H1 (cell line): ENCODE measurements around the gene VWA2. TPM values are rescaled to one million over a fixed set of nuclear protein-coding genes. Genes with fewer than 3 reads are reported as not detected.

Experiments
- CTCF ChIA-PET: fragments of 300-600 bp; sonication (Branson Sonifier 250); formaldehyde crosslinking; loops from one replicate; lab custom pipeline; 2021; ENCODE audit not compliant: partially characterized antibody; lab: Charles Lee
- POLR2A ChIA-PET: fragments of 300-600 bp; sonication (Branson Sonifier 250); formaldehyde crosslinking; loops from one replicate; lab custom pipeline; 2021; ENCODE audit warnings: inconsistent platforms; ENCODE audit not compliant: partially characterized antibody; lab: Charles Lee
- DNase-seq, 2 experiments: peaks; one replicate each; pipeline versions ENCODE4 v3.0.0 to v3.0.0-alpha.2; 2010 to 2022; ENCODE audit warnings: low spot score in 2 of 2, low read depth in 1 of 2, mixed read lengths in 1 of 2
- FAIRE-seq: peaks from 2 replicates; lab custom pipeline; 2011; peaks lifted over from hg19 to GRCh38; lab: Jason Lieb, UNC
- H2AFZ ChIP-seq: 2 replicates; pipeline ENCODE4 v1.8.1; 2012; ENCODE audit warnings: low read length, inconsistent platforms
- H2AK5ac ChIP-seq: 2 replicates; pipeline ENCODE4 v1.6.1; 2013; ENCODE audit warnings: low read depth, low read length
- H2BK120ac ChIP-seq: replicated peaks from 2 replicates; pipeline ENCODE3; 2013; ENCODE audit warnings: low read depth, low read length, inconsistent platforms
- H2BK12ac ChIP-seq: 2 replicates; pipeline ENCODE4 v1.6.1; 2013; ENCODE audit warnings: low read depth, low read length
- H2BK15ac ChIP-seq: 2 replicates; pipeline ENCODE4 v1.6.1; 2013; ENCODE audit warnings: low read length
- H2BK20ac ChIP-seq: 2 replicates; pipeline ENCODE4 v1.6.1; 2013; ENCODE audit warnings: low read length
- H2BK5ac ChIP-seq: 2 replicates; pipeline ENCODE4 v1.6.1; 2013; ENCODE audit warnings: low read depth, low read length
- H3K14ac ChIP-seq: 2 replicates; pipeline ENCODE4 v1.6.1; 2013; ENCODE audit warnings: inconsistent platforms; ENCODE audit not compliant: insufficient read length
- H3K18ac ChIP-seq: 2 replicates; pipeline ENCODE4 v1.6.1; 2013; ENCODE audit warnings: low read length; ENCODE audit errors: extremely low read depth
- H3K23ac ChIP-seq: 2 replicates; pipeline ENCODE4 v1.6.1; 2013; ENCODE audit warnings: inconsistent platforms; ENCODE audit not compliant: insufficient read length
- H3K23me2 ChIP-seq: 2 replicates; pipeline ENCODE4 v1.6.1; 2013; ENCODE audit warnings: low read depth, low read length
- H3K27ac ChIP-seq: 2 replicates; pipeline ENCODE4 v1.6.1; 2011; ENCODE audit warnings: low read depth, low read length, inconsistent platforms
- H3K27me3 ChIP-seq, 4 experiments: replicated peaks in 1 of 4; 1 replicate in 1 of 4; 2 replicates in 3 of 4; pipeline versions ENCODE4 v1.6.1 to v1.8.1; 2011 to 2013; ENCODE audit warnings: low read length in 3 of 4, mild to moderate bottlenecking in 3 of 4, inconsistent platforms in 2 of 4, mixed read lengths in 2 of 4, moderate library complexity in 1 of 4; ENCODE audit not compliant: control insufficient read depth in 3 of 4, insufficient read depth in 3 of 4; ENCODE audit errors: extremely low read depth in 1 of 4
- H3K36me3 ChIP-seq, 4 experiments: 2 replicates each; pipeline versions ENCODE4 v1.6.1 to v1.8.1; 2011 to 2013; ENCODE audit warnings: mild to moderate bottlenecking in 4 of 4, low read length in 3 of 4, moderate library complexity in 2 of 4, control low read depth in 1 of 4, inconsistent platforms in 1 of 4; ENCODE audit not compliant: insufficient read depth in 4 of 4, control insufficient read depth in 2 of 4
- H3K4ac ChIP-seq: replicated peaks from 2 replicates; pipeline ENCODE3; 2013; ENCODE audit warnings: low read length, low read depth, mixed read lengths, inconsistent platforms; ENCODE audit not compliant: insufficient read length
- H3K4me1 ChIP-seq, 4 experiments: replicated peaks in 1 of 4; 1 replicate in 1 of 4; 2 replicates in 3 of 4; pipeline versions ENCODE4 v1.6.1 to v1.8.1; 2011 to 2013; ENCODE audit warnings: low read length in 3 of 4, inconsistent platforms in 2 of 4, mixed read lengths in 1 of 4; ENCODE audit not compliant: insufficient read depth in 4 of 4, control insufficient read depth in 3 of 4
- H3K4me2 ChIP-seq, 2 experiments: 2 replicates each; pipeline versions ENCODE4 v1.6.1 to v1.8.1; 2011 to 2013; ENCODE audit warnings: low read depth in 2 of 2, low read length in 2 of 2, control low read depth in 1 of 2, inconsistent platforms in 1 of 2, mild to moderate bottlenecking in 1 of 2; ENCODE audit not compliant: insufficient read depth in 1 of 2
- H3K4me3 ChIP-seq, 4 experiments: fragments of 200-600, 300-600 bp in 1 of 4; sonication (generic), shearing (Covaris generic), sonication (Bioruptor Twin) in 1 of 4; 2 replicates each; pipeline versions ENCODE4 v1.5.1 to v1.8.1; 2011 to 2016; ENCODE audit warnings: low read length in 4 of 4, low read depth in 3 of 4, control low read depth in 2 of 4, inconsistent platforms in 2 of 4, mild to moderate bottlenecking in 2 of 4, mixed read lengths in 1 of 4, moderate library complexity in 1 of 4; ENCODE audit not compliant: insufficient read depth in 2 of 4; ENCODE audit errors: extremely low read depth in 1 of 4
- H3K56ac ChIP-seq: replicated peaks from 2 replicates; pipeline ENCODE3; 2013; ENCODE audit warnings: low read depth, mild to moderate bottlenecking, mixed read lengths, low read length, inconsistent platforms; ENCODE audit not compliant: insufficient read length
- H3K79me1 ChIP-seq: 2 replicates; pipeline ENCODE4 v1.6.1; 2013; ENCODE audit warnings: low read depth, low read length, control low read depth
- H3K79me2 ChIP-seq, 2 experiments: 2 replicates each; pipeline versions ENCODE4 v1.6.1 to v1.8.1; 2012 to 2013; ENCODE audit warnings: low read length in 2 of 2, mild to moderate bottlenecking in 2 of 2, inconsistent platforms in 1 of 2; ENCODE audit not compliant: insufficient read depth in 2 of 2, control insufficient read depth in 1 of 2
- H3K9ac ChIP-seq, 4 experiments: replicated peaks in 1 of 4; 1 replicate in 1 of 4; 2 replicates in 3 of 4; pipeline versions ENCODE4 v1.6.1 to v1.8.1; 2011 to 2013; ENCODE audit warnings: low read depth in 3 of 4, low read length in 3 of 4, control low read depth in 2 of 4, mild to moderate bottlenecking in 2 of 4, moderate library complexity in 2 of 4, inconsistent platforms in 1 of 4; ENCODE audit errors: extremely low read depth in 1 of 4
- H3K9me3 ChIP-seq, 2 experiments: 2 replicates each; pipeline versions ENCODE4 v1.6.1 to v1.8.1; 2012 to 2013; ENCODE audit warnings: mild to moderate bottlenecking in 2 of 2, moderate library complexity in 2 of 2, control low read depth in 1 of 2, inconsistent platforms in 1 of 2, low read depth in 1 of 2, low read length in 1 of 2, mixed read lengths in 1 of 2; ENCODE audit not compliant: insufficient read depth in 2 of 2
- H4K20me1 ChIP-seq, 2 experiments: replicated peaks in 1 of 2; 2 replicates each; pipeline versions ENCODE3 to v1.8.1; 2011 to 2013; ENCODE audit warnings: inconsistent platforms in 2 of 2, low read length in 2 of 2, mild to moderate bottlenecking in 1 of 2; ENCODE audit not compliant: insufficient read depth in 2 of 2, control insufficient read depth in 1 of 2
- H4K5ac ChIP-seq: 2 replicates; pipeline ENCODE4 v1.6.1; 2013; ENCODE audit warnings: low read length, low read depth, mixed read lengths, inconsistent platforms; ENCODE audit not compliant: insufficient read length
- H4K8ac ChIP-seq: 2 replicates; pipeline ENCODE4 v1.8.0; 2013; ENCODE audit warnings: mild to moderate bottlenecking, moderate library complexity, low read length, inconsistent platforms; ENCODE audit not compliant: insufficient read depth; ENCODE audit errors: extremely low read depth
- H4K91ac ChIP-seq: replicated peaks from 2 replicates; pipeline ENCODE3; 2013; ENCODE audit warnings: low read length, mixed read lengths, inconsistent platforms; ENCODE audit not compliant: insufficient read length
- BRCA1 ChIP-seq: IDR thresholded peaks from 2 replicates; pipeline ENCODE4 v1.6.1; 2012; ENCODE audit warnings: low read depth, low read length, improper control_type of control experiment
- CTBP2 ChIP-seq: IDR thresholded peaks from 2 replicates; pipeline ENCODE4 v1.7.0; 2011; ENCODE audit warnings: borderline replicate concordance, mild to moderate bottlenecking, moderate library complexity, mixed read lengths, low read length; ENCODE audit not compliant: insufficient read depth, insufficient read length
- GTF2F1 ChIP-seq: IDR thresholded peaks from 2 replicates; pipeline ENCODE4 v1.6.1; 2012; ENCODE audit warnings: low read depth, low read length, improper control_type of control experiment, borderline replicate concordance
- HDAC6 ChIP-seq: IDR thresholded peaks from one replicate; pipeline ENCODE4 v1.7.1; 2012; ENCODE audit warnings: low read depth, mild to moderate bottlenecking, inconsistent platforms, low read length, moderate library complexity
- JUN ChIP-seq: IDR thresholded peaks from 2 replicates; pipeline ENCODE4 v1.6.1; 2011; ENCODE audit warnings: low read depth, mild to moderate bottlenecking, improper control_type of control experiment, low read length
- POLR2A ChIP-seq, 2 experiments: IDR thresholded peaks; 1 replicate in 1 of 2; 2 replicates in 1 of 2; pipeline ENCODE4 v1.6.1; 2011; ENCODE audit warnings: low read depth in 2 of 2, low read length in 2 of 2, mild to moderate bottlenecking in 2 of 2; ENCODE audit errors: control extremely low read depth in 1 of 2
- SAP30 ChIP-seq: fragments of 300-600 bp; sonication (generic); IDR thresholded peaks from 2 replicates; pipeline ENCODE4 v1.7.1; 2012; ENCODE audit warnings: low read length, moderate library complexity, mild to moderate bottlenecking, inconsistent platforms; ENCODE audit not compliant: insufficient read depth, insufficient replicate concordance
- WGBS, 2 experiments: shearing (Covaris generic) in 1 of 2; methylation state at CpG; one replicate each; pipeline versions ENCODE4 v1.1.6 to v1.1.7; 2013 to 2015; ENCODE audit warnings: low lambda C conversion rate in 2 of 2, mixed read lengths in 2 of 2, inconsistent platforms in 1 of 2, low coverage in 1 of 2, missing lambda C conversion rate in 1 of 2; ENCODE audit not compliant: insufficient replicate concordance in 2 of 2, insufficient coverage in 1 of 2, insufficient read length in 1 of 2; ENCODE audit errors: extremely low coverage in 1 of 2, missing lambda C conversion rate in 1 of 2; 5-methylcytosine and 5-hydroxymethylcytosine counted together
- polyA plus RNA-seq, 7 experiments: library from polyadenylated mRNA; depleted of rRNA in 3 of 7; stranded (reverse) in 5 of 7; unstranded in 2 of 7; fragments of >200 nt in 5 of 7; fragments of 200-250 nt in 2 of 7; gene quantifications; 1 replicate in 5 of 7; 2 replicates in 1 of 7; 4 replicates in 1 of 7; pipeline versions ENCODE4 v1.2.1 to v1.2.3, GENCODE V29; 2011 to 2013; ENCODE audit warnings: missing spikeins in 2 of 7, mixed read lengths in 2 of 7
- total RNA-seq: library from RNA; stranded (reverse); fragmentation: NEBNext Ultra II Directional; extraction: Animal tissue kit (Norgen Biotek cat#: 25700); gene quantifications from 2 replicates; pipeline ENCODE4 v1.2.1, GENCODE V29; 2021
- TF ChIP-seq, protein P1 (sequence below), 3 experiments: IDR thresholded peaks; 1 replicate in 2 of 3; 2 replicates in 1 of 3; pipeline versions ENCODE4 v1.5.1 to v1.6.1; 2011; ENCODE audit warnings: low read length in 3 of 3, mild to moderate bottlenecking in 3 of 3, inconsistent platforms in 2 of 3, low read depth in 1 of 3, moderate library complexity in 1 of 3; ENCODE audit not compliant: insufficient read depth in 1 of 3; ENCODE audit errors: control extremely low read depth in 1 of 3

The VWA2 gene
- total and polyA plus RNA-seq, 2 of the 8 experiments (the other 6 are each of a cell fraction or from before 2014, with no cell fraction given), result 2.8 to 2.9 TPM

DNA sequence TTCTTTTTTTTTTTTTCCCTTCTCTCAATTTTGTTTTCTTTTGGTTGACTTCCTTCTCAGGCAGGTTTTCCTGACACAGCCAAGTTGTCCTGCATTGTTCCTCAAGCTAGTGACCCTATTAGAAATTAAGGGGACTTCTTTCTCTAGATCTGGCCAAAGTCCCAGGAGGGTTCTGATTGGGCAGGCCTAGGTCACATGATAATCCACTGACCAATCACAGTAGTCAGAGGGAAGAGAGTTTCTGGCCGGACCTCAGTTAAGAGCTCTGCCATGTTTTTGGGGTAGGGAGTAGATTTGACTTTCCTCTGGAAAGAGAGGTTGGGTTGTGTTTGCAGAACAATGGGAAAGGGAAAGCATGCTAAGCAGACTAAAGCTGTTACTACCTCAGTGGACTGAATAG lies 16.2 kb downstream of the VWA2 start:
- no peak for FAIRE-seq
- WGBS, 2 experiments, result 83% methylated on average over 1 of the region's 1 CpG; no CpG with 5 or more reads in 1 of the 2 experiments

More for the DNA sequence above, 16.2 kb downstream of the VWA2 start:
- H4K8ac ChIP-seq, result no peak overlapping the region
- no peak overlapping the region for H2AFZ ChIP-seq
- no peak overlapping the region for H3K23ac ChIP-seq
- H3K14ac ChIP-seq, result no peak overlapping the region
- CTCF ChIA-PET, result interaction anchor here (0.7 to 1.3 kb wide), 3 partner anchors 16 to 478 kb away, joined by 3 read pairs; no protein-coding TSS in a partner anchor
- H3K79me1 ChIP-seq, result no peaks in the 10 kb centered on the region; the same call in 1 of the 2 replicates
- H3K23me2 ChIP-seq, result no peaks in the 10 kb centered on the region
- H2BK20ac ChIP-seq, result no peak overlapping the region
- TF ChIP-seq POLR2A (IDR thresholded peaks at IDR 0.05; ENCODE audit: control extremely low read depth in 1 of 2, low read depth in 2 of 2, low read length in 2 of 2), result no peak
- no peak for TF ChIP-seq SAP30
- TF ChIP-seq GTF2F1, result no peak
- TF ChIP-seq, protein P1, sequence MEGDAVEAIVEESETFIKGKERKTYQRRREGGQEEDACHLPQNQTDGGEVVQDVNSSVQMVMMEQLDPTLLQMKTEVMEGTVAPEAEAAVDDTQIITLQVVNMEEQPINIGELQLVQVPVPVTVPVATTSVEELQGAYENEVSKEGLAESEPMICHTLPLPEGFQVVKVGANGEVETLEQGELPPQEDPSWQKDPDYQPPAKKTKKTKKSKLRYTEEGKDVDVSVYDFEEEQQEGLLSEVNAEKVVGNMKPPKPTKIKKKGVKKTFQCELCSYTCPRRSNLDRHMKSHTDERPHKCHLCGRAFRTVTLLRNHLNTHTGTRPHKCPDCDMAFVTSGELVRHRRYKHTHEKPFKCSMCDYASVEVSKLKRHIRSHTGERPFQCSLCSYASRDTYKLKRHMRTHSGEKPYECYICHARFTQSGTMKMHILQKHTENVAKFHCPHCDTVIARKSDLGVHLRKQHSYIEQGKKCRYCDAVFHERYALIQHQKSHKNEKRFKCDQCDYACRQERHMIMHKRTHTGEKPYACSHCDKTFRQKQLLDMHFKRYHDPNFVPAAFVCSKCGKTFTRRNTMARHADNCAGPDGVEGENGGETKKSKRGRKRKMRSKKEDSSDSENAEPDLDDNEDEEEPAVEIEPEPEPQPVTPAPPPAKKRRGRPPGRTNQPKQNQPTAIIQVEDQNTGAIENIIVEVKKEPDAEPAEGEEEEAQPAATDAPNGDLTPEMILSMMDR (IDR thresholded peaks at IDR 0.05; ENCODE audit: control extremely low read depth in 1 of 3, insufficient read depth in 1 of 3, low read depth in 1 of 3, low read length in 3 of 3), result no peak
- TF ChIP-seq BRCA1, result no peak
- TF ChIP-seq CTBP2, result no peak
- no peak for TF ChIP-seq HDAC6
- TF ChIP-seq JUN, result no peak
- no peaks in the 10 kb centered on the region for H3K36me3 ChIP-seq
- H2BK5ac ChIP-seq, result no peak overlapping the region
- no peak overlapping the region for H3K4me3 ChIP-seq
- no peak overlapping the region for H3K18ac ChIP-seq
- H4K91ac ChIP-seq, result no peak overlapping the region
- no peak overlapping the region for H2AK5ac ChIP-seq
- no peak for DNase-seq
- no peak overlapping the region for H2BK120ac ChIP-seq
- H3K27ac ChIP-seq, result no peak overlapping the region
- 0 out of 4 replicates have a peak, but pooled peaks cover 0 to 2% of the 10 kb centered on the region in 2 experiments for H3K9me3 ChIP-seq
- H2BK15ac ChIP-seq, result no peak overlapping the region
- H3K56ac ChIP-seq, result no peak overlapping the region
- H3K9ac ChIP-seq, result no peak overlapping the region
- H4K5ac ChIP-seq, result no peak overlapping the region
- POLR2A ChIA-PET, result no interaction called here
- H3K4ac ChIP-seq, result no peak overlapping the region
- no peaks in the 10 kb centered on the region for H3K79me2 ChIP-seq
- H3K27me3 ChIP-seq, result no peaks in the 10 kb centered on the region
- H3K4me1 ChIP-seq, result no peaks in the 10 kb centered on the region
- H2BK12ac ChIP-seq, result no peak overlapping the region
- H3K4me2 ChIP-seq, result no peak overlapping the region
- H4K20me1 ChIP-seq, result no peaks in the 10 kb centered on the region
